Upper lobe of left lung (tissue), 6 donors: ENCODE measurements around the gene VPS26B. TPM values are rescaled to one million over a fixed set of nuclear protein-coding genes. Genes with fewer than 3 reads are reported as not detected.

Experiments
- ATAC-seq, 2 donors: fragments of 200-7000 bp; cut with Tn5 transposase; one replicate each; pipeline ENCODE4 v1.9.1; 2022; ENCODE audit warnings: mild to moderate bottlenecking in 2 of 2, moderate library complexity in 2 of 2; ENCODE audit not compliant: low FRiP score in 2 of 2
- DNase-seq, 2 donors: peaks; one replicate each; pipeline ENCODE4 v3.0.0-alpha.2; 2019 to 2020
- H3K27ac ChIP-seq, 4 donors: fragments of 200-600 bp; sonication (generic); one replicate each; pipeline ENCODE4 v1.5.1; 2016 to 2019
- H3K27me3 ChIP-seq, 4 donors: fragments of 200-600 bp; sonication (generic); one replicate each; pipeline ENCODE4 v1.5.1; 2017 to 2019
- H3K36me3 ChIP-seq, 4 donors: fragments of 200-600 bp; sonication (generic); one replicate each; pipeline ENCODE4 v1.5.1; 2016 to 2019
- H3K4me1 ChIP-seq, 4 donors: fragments of 200-600 bp; sonication (generic); one replicate each; pipeline ENCODE4 v1.5.1; 2018 to 2019
- H3K4me3 ChIP-seq, 4 donors: fragments of 200-600 bp; sonication (generic); one replicate each; pipeline ENCODE4 v1.5.1; 2017 to 2019; ENCODE audit warnings: mild to moderate bottlenecking in 2 of 4, moderate library complexity in 1 of 4
- H3K9me3 ChIP-seq, 4 donors: fragments of 200-600 bp; sonication (generic); one replicate each; pipeline ENCODE4 v1.5.1; 2018 to 2019
- CTCF ChIP-seq, 6 experiments: fragments of 450-650 bp in 4 of 6; fragments of 200-600 bp in 2 of 6; sonication (generic) in 2 of 6; IDR thresholded peaks; one replicate each; pipeline ENCODE4 v1.5.1; 2016 to 2019; ENCODE audit warnings: antibody characterized with exemption in 6 of 6
- EP300 ChIP-seq, 4 donors: sonication (generic); formaldehyde crosslinking; IDR thresholded peaks; one replicate each; pipeline ENCODE4 v1.5.1; 2017; ENCODE audit warnings: antibody characterized with exemption in 4 of 4, control low read depth in 2 of 4
- POLR2A ChIP-seq, 4 donors: fragments of 450-650 bp; IDR thresholded peaks; one replicate each; pipeline ENCODE4 v1.5.1; 2016 to 2017; ENCODE audit warnings: antibody characterized with exemption in 4 of 4, mild to moderate bottlenecking in 2 of 4
- POLR2AphosphoS5 ChIP-seq, 2 donors: sonication (generic); formaldehyde crosslinking; IDR thresholded peaks; one replicate each; pipeline ENCODE4 v1.5.1; 2017; ENCODE audit warnings: antibody characterized with exemption in 2 of 2
- WGBS, 2 donors: methylation state at CpG; one replicate each; pipeline ENCODE4 v1.1.5; 2017 to 2018; 5-methylcytosine and 5-hydroxymethylcytosine counted together
- total RNA-seq, 6 donors: library from RNA; depleted of rRNA in 4 of 6; stranded (reverse); fragments of >200 nt in 4 of 6; gene quantifications; one replicate each; pipeline versions ENCODE4 v1.1.0 to v1.2.1, GENCODE V29; 2016 to 2021
- donor health status: DM: no; HTN: no; CAD: no; lungs with moderate emphysema.
- donor health status: DM: no; HTN: yes; CAD: no; lungs with severe emphysema.

The VPS26B gene
- total RNA-seq, 6 donors from 2014 or later: 27.2 to 42.6 (median 35.8) TPM

GRCh38 chr11:134230339-134230738 is 5.9 kb downstream of the VPS26B start:
- no peaks in the 10 kb centered on the region for H3K27me3 ChIP-seq
- H3K4me3 ChIP-seq: no peak overlapping the region
- H3K27ac ChIP-seq: peak overlapping the region in 1 of 4 donors; percentile 17
- DNase-seq (no peak), ATAC-seq (no peak)
- H3K36me3 ChIP-seq: peaks cover 0 to 7% (median 3%) of the 10 kb centered on the region in 4 donors
- H3K4me1 ChIP-seq: peaks cover 21 to 61% (median 52%) of the 10 kb centered on the region in 4 donors
- 68 to 70% methylated on average over 4 of the region's 4 CpGs for WGBS, 2 donors
- no peak for TF ChIP-seq CTCF (IDR thresholded peaks at IDR 0.05)
- TF ChIP-seq POLR2AphosphoS5 (IDR thresholded peaks at IDR 0.05): no peak
- TF ChIP-seq EP300 (IDR thresholded peaks at IDR 0.05): no peak
- TF ChIP-seq POLR2A (IDR thresholded peaks at IDR 0.05): no peak
- H3K9me3 ChIP-seq: no peaks in the 10 kb centered on the region

GRCh38 chr11:134231958-134232659 is 7.6 kb downstream of the VPS26B start:
- ATAC-seq: no peak
- H3K27me3 ChIP-seq: no peaks in the 10 kb centered on the region
- peaks cover 6 to 44% (median 35%) of the 10 kb centered on the region in 4 donors for H3K4me1 ChIP-seq
- no peak overlapping the region for H3K4me3 ChIP-seq
- no peak for DNase-seq
- H3K27ac ChIP-seq: peak overlapping the region in 3 of 4 donors; percentile 6 to 33 (median 8)
- WGBS, 2 donors: 57 to 62% methylated on average over 9 to 10 of the region's 10 CpGs
- TF ChIP-seq POLR2AphosphoS5 (IDR thresholded peaks at IDR 0.05): no peak
- no peak for TF ChIP-seq CTCF (IDR thresholded peaks at IDR 0.05)
- no peak for TF ChIP-seq POLR2A (IDR thresholded peaks at IDR 0.05)
- no peak for TF ChIP-seq EP300 (IDR thresholded peaks at IDR 0.05)
- no peaks in the 10 kb centered on the region for H3K9me3 ChIP-seq
- peaks cover 0 to 20% (median 8%) of the 10 kb centered on the region in 4 donors for H3K36me3 ChIP-seq

- H3K36me3 ChIP-seq: peaks cover 0 to 34% (median 8%) of the 10 kb centered on the region in 4 donors
- WGBS, 2 donors: 81 to 91% methylated on average over 4 of the region's 4 CpGs
- H3K27me3 ChIP-seq: no peaks in the 10 kb centered on the region
- H3K4me1 ChIP-seq: peaks cover 6 to 35% (median 31%) of the 10 kb centered on the region in 4 donors
- ATAC-seq (no peak), DNase-seq (no peak)
- H3K27ac ChIP-seq: no peak overlapping the region
- H3K9me3 ChIP-seq: no peaks in the 10 kb centered on the region
- TF ChIP-seq CTCF (IDR thresholded peaks at IDR 0.05) (no peak), POLR2A (IDR thresholded peaks at IDR 0.05) (no peak)
- H3K4me3 ChIP-seq: no peak overlapping the region
These were observed 9.3 kb downstream of the VPS26B start for GRCh38 chr11:134233729-134234179.

- no peak for TF ChIP-seq EP300 (IDR thresholded peaks at IDR 0.05)
- TF ChIP-seq CTCF (IDR thresholded peaks at IDR 0.05): no peak
- TF ChIP-seq POLR2A (IDR thresholded peaks at IDR 0.05): no peak
- TF ChIP-seq POLR2AphosphoS5 (IDR thresholded peaks at IDR 0.05): no peak
- Histone ChIP-seq H3K9me3 (no peaks in the 10 kb centered on the region), H3K4me1 (peaks cover 0 to 20% (median 18%) of the 10 kb centered on the region in 4 donors), H3K27ac (no peak overlapping the region), H3K4me3 (no peak overlapping the region), H3K36me3 (peaks cover 0 to 50% (median 22%) of the 10 kb centered on the region in 4 donors), H3K27me3 (no peaks in the 10 kb centered on the region)
- 90 to 93% methylated on average over 3 of the region's 3 CpGs for WGBS, 2 donors
- DNase-seq: no peak
- no peak for ATAC-seq
These were observed 10.9 kb downstream of the VPS26B start for GRCh38 chr11:134235399-134235798.
